HUDEP-2 (cell line): ENCODE data around the gene KIF18B.

Source experiments
- DNase-seq, 76 experiments: peaks; one replicate each; lab custom pipeline; 2025; ENCODE audit not compliant: unreplicated experiment in 76 of 76; lab: John Stamatoyannopoulos, UW

The KIF18B gene

GRCh38 chr17:44921122-44921882 lies 26.3 kb downstream of the KIF18B start:
- DNase-seq: no peak

GRCh38 chr17:44920565-44920940 lies 27.0 kb downstream of the KIF18B start:
- DNase-seq: no peak

GRCh38 chr17:44919885-44920564 lies 27.5 kb downstream of the KIF18B start:
- peak in 68 of 76 experiments; percentile 8 to 80 (median 56) for DNase-seq

- DNase-seq: no peak
These were observed 28.2 kb downstream of the KIF18B start for GRCh38 chr17:44919411-44919810.

GRCh38 chr17:44918006-44918405 lies 29.6 kb downstream of the KIF18B start:
- no peak for DNase-seq

GRCh38 chr17:44917456-44917855 lies 30.1 kb downstream of the KIF18B start:
- no peak for DNase-seq

GRCh38 chr17:44916781-44917241 lies 30.8 kb downstream of the KIF18B start:
- no peak for DNase-seq

GRCh38 chr17:44915862-44916780 lies 31.5 kb downstream of the KIF18B start:
- no peak for DNase-seq

GRCh38 chr17:44915321-44915726 lies 32.2 kb downstream of the KIF18B start, which contains the start of gene GFAP:
GFAP (minus strand) TSS chr17:44915500; CDS start chr17:44915486, 14 bp downstream.
- DNase-seq: no peak

- DNase-seq: no peak
These were observed 32.8 kb downstream of the KIF18B start for GRCh38 chr17:44914698-44915271.

GRCh38 chr17:44914148-44914547 lies 33.4 kb downstream of the KIF18B start:
- no peak for DNase-seq

GRCh38 chr17:44913676-44914075 lies 33.9 kb downstream of the KIF18B start:
- no peak for DNase-seq

- DNase-seq: no peak
These were observed 34.6 kb downstream of the KIF18B start for GRCh38 chr17:44912763-44913544.

GRCh38 chr17:44911133-44912001 lies 36.2 kb downstream of the KIF18B start:
- peak in 63 of 76 experiments; percentile 7 to 68 (median 39) for DNase-seq

GRCh38 chr17:44910231-44911106 lies 37.1 kb downstream of the KIF18B start:
- DNase-seq: no peak

- no peak for DNase-seq
These were observed 37.9 kb downstream of the KIF18B start for GRCh38 chr17:44909681-44910144.

- no peak for DNase-seq
These were observed 38.7 kb downstream of the KIF18B start for GRCh38 chr17:44908761-44909326.
